ENCODE data around the gene LSM4.

LSM4 gene

DNA sequence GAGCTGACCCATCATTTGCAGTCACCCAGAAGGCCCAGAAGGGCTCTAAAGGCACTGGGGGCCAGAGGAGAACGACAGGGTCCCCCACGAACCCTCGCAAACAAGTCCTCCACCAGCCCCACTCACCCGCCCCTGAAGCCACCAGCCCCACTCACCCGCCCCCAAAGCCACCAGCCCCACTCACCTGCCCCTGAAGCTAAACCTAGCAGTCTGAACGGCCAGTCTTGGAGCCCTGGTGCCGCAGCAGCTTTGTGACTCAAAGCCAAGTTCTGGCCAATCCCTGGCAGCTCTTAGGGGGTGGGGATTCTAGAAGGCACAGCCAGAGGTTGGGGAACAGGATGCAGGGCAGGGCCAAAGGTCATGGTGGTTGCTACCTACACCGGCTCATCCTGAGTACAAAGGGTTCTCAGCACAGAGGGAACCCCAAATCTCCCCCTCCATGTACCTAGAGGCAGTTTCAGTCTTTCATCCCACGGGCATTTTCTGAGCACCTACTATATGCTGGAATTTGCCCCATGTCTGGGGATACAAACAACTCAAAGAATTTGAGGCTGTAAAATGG lies 48.6 kb downstream of the LSM4 start, which contains the start of gene IQCN:
TSS of gene IQCN (minus strand) at position 234 of the 562 bp plus-strand sequence. CDS start 4,974 bp downstream, outside the sequence.
- peak in 1 of 2 experiments; percentile 53 for DNase-seq

DNA sequence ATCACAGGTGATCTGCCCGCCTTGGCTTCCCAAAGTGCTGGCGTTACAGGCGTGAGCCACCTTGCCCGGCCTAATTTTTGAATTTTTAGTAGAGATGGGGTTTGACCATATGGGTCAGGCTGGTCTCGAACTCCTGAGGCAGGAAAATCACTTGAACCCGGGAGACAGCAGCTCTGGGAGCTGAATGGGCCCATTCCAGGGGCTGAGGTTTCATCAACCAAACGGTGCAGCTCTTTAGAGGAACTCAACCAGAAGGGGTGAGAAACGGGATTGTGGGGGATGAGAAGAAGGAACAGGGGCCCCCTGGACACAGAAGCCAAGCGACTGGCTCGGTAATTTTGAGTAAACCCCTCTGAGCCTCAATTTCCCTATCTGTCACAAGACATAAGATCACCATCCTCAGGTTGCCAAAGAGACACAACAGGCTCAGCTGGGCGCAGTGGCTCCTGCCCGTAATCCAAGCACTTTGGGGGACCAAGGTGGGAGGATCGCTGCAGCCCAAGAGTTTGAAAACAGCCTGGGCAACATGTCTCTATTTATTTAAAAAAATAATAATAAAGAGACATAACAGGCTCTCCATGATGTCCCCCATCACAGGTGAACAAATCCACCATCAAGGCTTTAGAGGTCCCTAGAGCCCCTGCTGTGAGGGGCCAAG lies 49.2 kb downstream of the LSM4 start:
- DNase-seq: no peak

DNA sequence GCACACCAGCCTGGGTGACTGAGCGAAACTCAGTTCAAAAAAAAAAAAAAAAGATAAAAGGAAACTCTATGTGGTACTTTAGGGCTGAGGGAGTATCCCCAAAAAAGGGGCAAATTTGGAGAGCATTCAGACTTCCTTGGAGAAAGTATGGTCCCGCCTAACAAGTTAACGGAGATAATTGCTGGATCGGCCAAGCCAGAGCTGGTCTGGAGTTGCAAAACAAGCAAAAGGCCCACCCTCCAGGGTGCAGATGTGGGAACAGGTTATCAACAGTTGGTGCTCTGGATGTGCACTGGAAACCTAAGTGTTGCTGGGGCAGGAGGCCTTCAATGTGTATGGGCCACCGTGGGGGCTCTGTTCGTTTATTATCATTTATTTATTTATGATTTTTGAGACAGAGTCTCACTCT lies 51.4 kb downstream of the LSM4 start:
- DNase-seq: no peak

DNA sequence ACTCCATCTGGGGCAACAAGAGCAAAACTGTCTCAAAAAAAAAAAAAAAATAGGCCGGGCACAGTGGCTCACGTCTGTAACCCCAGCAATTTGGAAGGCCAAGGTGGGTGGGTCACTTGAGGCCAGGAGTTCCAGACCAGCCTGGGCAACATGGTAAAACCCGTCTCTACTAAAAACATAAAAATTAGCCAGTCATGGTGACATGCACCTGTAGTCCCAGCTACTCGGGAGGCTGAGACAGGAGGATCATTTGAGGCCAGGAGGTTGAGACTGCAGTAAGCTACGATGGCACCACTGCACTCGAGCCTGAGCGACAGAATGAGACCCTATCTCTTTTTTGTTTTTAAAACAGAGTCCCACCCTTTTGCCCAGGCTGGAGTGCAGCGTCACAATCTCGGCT lies 52.5 kb downstream of the LSM4 start:
- no peak for DNase-seq

DNA sequence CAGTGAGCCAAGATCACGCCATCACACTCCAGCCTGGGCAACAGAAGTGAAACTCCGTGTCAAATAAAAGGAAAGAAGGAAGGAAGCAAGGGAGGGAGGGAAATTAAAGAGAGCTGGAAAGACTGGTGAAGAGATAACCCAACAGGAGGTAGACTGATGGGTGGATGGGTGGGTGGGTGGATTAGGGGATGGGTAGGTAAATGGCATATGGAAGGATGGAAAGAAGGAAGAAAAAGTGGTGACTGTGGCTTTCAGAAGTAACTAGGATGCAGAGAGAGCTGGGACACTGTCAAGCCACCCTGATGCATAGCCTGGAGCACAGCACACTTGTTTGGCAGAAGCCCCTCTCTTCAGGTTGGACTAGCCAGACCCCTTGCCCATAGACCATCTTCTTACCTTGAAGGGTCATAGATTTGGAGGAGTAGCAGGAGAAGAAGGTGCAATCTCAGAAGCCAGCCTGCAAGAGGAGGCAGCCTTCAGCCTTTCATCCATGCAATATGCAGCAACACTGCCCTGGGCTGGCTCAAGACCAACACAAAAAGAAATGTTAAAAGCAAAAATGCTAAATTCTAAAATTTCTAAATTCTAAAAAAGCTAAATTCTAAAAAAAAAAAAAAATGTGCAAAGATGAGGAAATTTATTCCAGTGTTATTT lies 53.7 kb downstream of the LSM4 start:
- no peak for DNase-seq

- no peak for DNase-seq
Measured at GRCh38 chr19:18266771-18267686, 55.8 kb downstream of the LSM4 start.

DNA sequence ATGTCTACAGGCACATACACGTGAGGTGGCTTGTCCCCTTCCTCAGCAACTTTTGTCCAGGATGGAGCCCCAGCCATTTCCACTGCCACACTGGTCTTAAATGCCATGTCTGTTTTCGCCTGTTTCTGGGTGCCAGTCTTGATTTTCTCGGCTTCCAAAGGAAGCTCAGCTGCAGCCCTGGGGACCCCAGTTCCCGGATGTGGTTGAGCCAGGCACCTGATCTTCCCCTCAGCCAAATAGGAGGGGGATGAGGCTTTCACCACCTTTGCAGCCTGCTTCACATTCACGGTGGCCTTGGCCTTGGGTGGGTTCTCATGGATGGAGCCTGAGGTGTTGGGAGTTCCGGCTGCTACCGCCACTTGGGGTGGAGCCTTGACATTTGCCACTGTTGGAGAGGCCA lies 57.3 kb downstream of the LSM4 start:
- DNase-seq: no peak

- no peak for DNase-seq
Measured at GRCh38 chr19:18264971-18265540, 57.8 kb downstream of the LSM4 start.

DNA sequence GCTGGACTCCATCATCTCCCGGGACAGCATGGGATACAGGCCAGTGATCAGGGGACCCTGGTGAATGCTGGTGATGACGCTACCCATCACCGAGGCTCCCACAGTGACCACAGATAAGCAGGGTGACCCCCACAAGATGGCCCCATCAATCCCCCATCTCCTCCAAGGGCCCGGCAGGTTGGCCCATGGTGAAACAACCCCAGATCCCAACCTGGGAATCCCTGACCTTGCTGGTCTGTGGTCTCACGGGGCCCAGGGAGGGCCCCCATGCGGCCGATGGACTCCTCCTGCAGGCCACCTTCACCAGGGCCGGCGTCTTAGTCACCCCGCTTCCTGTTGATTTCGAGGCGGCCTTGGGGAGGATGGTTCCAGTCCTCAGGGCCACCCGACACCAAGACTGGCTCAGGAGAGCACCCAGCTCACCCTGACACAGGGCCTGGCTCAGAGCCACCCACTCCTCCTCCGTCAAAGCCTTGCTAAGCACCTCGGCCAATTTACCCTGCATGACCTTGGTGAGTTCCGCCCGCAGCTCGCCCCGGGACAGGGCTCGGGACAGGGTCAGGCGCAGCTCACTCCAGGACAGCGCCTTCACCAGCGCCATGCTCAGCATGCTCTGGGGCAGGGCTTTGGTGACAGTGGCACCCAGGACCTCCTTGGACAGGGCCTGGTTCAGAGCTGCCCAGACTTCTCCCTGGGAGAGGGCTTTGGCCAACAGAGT lies 58.6 kb downstream of the LSM4 start:
- DNase-seq: no peak

- DNase-seq: no peak
Measured at GRCh38 chr19:18263324-18264136, 59.3 kb downstream of the LSM4 start.

DNA sequence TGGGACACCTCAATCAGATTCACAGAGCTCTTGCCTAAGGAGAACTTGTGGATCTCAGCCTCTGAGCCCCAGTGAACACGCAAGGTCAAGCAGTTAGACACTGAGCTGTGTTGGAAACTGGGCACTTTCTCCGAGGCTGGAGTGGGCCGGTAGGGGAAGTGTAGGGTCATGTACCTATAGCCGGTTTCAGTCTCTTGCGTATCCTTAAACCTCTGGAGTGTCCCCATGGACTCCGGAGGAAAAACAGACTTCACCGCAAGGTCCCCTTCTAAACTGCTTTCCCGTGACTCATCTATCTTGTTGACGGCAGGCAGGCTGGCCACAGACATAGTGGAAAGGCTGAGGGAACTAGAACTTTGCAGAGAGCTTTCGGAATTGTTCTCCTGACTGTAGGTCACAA lies 60.0 kb downstream of the LSM4 start:
- DNase-seq: no peak

GRCh38 chr19:18262144-18262543 lies 60.7 kb downstream of the LSM4 start:
- DNase-seq: no peak

DNA sequence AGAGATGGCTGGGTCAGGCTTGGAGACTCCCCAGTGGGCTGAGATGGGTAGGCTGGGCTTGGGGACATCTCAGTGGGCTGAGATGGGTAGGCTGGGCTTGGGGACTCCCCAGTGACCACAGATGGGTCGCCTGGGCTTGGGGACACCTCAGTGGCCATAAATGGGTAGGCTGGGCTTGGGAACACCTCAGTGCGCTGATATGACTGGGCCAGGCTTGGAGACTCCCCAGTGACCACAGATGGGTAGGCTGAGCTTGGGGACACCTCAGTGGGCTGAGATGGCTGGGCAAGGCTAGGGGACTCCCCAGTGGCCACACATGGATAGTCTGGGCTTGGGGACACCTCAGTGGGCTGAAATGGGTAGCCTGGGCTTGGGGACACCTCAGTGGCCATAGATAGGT lies 61.4 kb downstream of the LSM4 start:
- DNase-seq: no peak

DNA sequence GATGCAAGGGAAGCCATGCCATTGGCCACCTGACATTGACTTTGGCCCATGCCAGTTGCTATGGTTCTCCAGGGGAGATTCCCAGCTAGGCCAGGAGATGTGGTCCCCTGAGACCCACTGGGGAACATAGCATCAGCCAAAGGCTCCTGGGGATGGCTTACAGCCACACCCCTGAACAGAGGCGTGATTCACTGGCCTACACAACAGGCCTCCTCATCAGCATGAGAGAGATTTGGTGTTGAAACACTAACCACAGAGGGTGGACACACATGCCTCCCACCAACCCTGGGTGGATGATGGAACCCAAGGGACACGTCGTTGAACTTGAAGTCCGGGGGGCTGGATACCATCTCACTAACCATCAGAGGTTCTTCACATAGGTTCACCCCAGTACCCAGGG lies 63.0 kb downstream of the LSM4 start:
- DNase-seq: no peak

GRCh38 chr19:18257503-18258470 lies 65.1 kb downstream of the LSM4 start:
- no peak for DNase-seq
